Adipocyte (in vitro differentiated cells): ENCODE measurements around the gene MCTP1.

Experiments used
- DNase-seq: peaks from one replicate; pipeline ENCODE4 v3.0.0-alpha.2; 2015; ENCODE audit warnings: low read depth
- H3K27me3 ChIP-seq: replicated peaks from 2 replicates; pipeline ENCODE4 v1.7.0; 2013; ENCODE audit warnings: mild to moderate bottlenecking, low read length, moderate library complexity; ENCODE audit not compliant: control insufficient read depth, insufficient read depth
- H3K36me3 ChIP-seq: 2 replicates; pipeline ENCODE4 v1.7.0; 2013; ENCODE audit warnings: low read length, mild to moderate bottlenecking, moderate library complexity; ENCODE audit not compliant: control insufficient read depth, insufficient read depth, severe bottlenecking
- H3K4me1 ChIP-seq: 2 replicates; pipeline ENCODE4 v1.7.0; 2013; ENCODE audit warnings: mild to moderate bottlenecking, low read length, moderate library complexity; ENCODE audit not compliant: control insufficient read depth, insufficient read depth
- H3K4me3 ChIP-seq: 2 replicates; pipeline ENCODE4 v1.7.0; 2013; ENCODE audit warnings: mild to moderate bottlenecking, low read length, moderate library complexity
- H3K9ac ChIP-seq: 2 replicates; pipeline ENCODE4 v1.7.0; 2013; ENCODE audit warnings: mild to moderate bottlenecking, low read length, moderate library complexity
- H3K9me3 ChIP-seq: 2 replicates; pipeline ENCODE4 v1.7.0; 2013; ENCODE audit warnings: mild to moderate bottlenecking, low read length, moderate library complexity; ENCODE audit not compliant: control insufficient read depth

Gene MCTP1

DNA sequence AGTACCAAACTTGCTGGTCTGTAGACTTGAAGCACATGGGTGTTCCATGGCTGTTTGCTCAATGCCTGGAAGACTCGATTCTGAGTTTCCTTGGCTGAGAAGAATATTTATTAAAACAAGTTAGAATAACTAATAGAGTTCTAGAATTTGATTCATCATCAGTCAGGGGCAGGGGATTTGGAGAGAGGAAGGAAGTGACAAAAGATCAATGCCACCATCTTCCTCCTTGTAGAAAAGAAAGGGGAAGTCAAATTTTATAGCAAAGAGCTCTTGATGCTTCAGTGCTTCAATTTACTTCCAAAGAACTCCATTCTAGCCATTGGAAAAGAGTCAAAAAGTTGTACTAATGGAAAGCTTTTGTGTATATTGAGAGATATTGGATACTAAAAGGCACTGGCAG lies 236.3 kb downstream of the MCTP1 start:
- Histone ChIP-seq H3K27me3 (no peaks in the 10 kb centered on the region), H3K4me1 (peaks cover 9% of the 10 kb centered on the region), H3K36me3 (no peaks in the 10 kb centered on the region), H3K9ac (no peak overlapping the region), H3K4me3 (no peak overlapping the region), H3K9me3 (no peaks in the 10 kb centered on the region)
- DNase-seq, result no peak

DNA sequence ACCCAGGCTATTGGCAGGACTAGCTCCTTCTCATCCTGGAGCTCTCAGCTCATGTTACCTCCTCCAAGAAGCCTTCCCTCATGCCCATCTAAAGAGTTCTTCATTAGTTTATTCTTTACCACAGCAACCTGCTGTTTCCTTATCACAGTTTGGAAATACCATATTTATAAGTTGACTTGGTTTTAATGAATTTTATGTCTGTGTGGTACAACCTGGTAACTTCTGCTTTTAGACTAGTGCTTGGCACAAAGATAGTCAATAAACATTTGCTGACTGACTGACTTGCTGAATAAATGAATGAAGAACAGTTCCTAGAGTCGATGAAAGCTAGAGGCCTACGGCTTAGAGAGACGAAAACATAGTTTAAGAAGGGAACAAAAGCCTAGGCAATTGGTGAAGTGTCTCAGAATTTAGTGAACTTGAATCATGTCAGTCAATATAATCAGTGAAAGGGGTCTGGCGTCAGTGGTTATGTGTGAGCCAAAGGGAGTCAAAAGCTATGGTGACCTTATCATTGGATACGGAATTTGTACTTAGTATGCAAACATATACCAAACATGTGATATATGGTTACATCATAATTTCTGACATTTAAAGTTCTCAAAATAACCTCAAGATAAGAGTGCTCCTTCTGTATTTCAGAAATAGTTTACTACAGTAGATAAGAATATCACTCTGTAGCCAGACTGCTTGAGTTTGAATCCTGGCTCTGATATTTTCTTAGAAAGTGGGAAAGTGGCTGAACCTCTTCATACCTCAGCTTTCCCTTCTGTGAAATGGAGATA lies 239.5 kb downstream of the MCTP1 start:
- Histone ChIP-seq H3K36me3 (no peaks in the 10 kb centered on the region), H3K4me1 (peaks cover 20% of the 10 kb centered on the region), H3K27me3 (no peaks in the 10 kb centered on the region), H3K4me3 (no peak overlapping the region), H3K9me3 (no peaks in the 10 kb centered on the region), H3K9ac (no peak overlapping the region)
- no peak for DNase-seq

DNA sequence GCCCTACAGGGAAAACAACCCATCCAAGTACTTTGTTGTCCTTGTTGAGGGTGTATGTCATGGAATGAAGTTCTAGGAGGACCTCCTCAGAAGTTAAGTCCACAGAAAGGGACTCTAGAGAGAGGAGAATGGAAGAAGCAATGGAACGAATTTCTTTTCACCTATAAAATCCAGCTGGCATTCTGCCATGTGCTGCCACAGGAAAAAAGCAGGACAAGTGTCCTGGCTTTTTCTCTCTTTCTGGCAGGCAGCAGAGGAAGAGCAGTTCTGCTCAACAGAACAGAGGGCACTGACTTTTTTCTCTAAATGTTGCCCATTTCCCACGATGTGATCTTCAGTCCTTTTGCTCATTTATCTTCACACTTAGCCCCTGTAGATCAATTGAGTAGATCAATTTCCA lies 240.8 kb downstream of the MCTP1 start:
- Histone ChIP-seq H3K4me1 (peaks cover 18% of the 10 kb centered on the region), H3K9ac (no peak overlapping the region), H3K9me3 (peaks cover 11% of the 10 kb centered on the region), H3K27me3 (no peaks in the 10 kb centered on the region), H3K4me3 (no peak overlapping the region), H3K36me3 (no peaks in the 10 kb centered on the region)
- DNase-seq, result no peak

DNA sequence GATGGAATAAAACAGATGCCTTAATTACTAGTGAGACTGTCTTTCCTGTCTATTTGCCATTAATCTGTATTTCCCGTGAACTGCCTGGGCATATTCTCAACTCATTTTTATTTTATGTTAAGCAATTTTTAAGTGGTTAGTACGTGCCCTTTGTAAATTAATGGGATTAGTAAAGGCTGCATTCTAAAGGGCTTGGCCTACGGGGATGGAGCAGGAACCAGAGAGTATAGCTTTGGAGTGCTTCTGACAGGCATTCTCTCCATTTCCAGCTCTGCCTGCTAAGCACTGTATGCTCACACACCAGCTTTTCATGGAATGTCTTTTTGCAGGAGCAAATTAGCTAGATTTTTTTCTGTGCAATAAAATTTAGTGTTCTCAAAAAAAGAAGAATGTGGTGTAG lies 241.2 kb downstream of the MCTP1 start:
- no peaks in the 10 kb centered on the region for H3K27me3 ChIP-seq
- H3K4me1 ChIP-seq, result peaks cover 18% of the 10 kb centered on the region
- DNase-seq, result no peak
- peaks cover 11% of the 10 kb centered on the region for H3K9me3 ChIP-seq
- H3K4me3 ChIP-seq, result no peak overlapping the region
- no peak overlapping the region for H3K9ac ChIP-seq
- no peaks in the 10 kb centered on the region for H3K36me3 ChIP-seq

DNA sequence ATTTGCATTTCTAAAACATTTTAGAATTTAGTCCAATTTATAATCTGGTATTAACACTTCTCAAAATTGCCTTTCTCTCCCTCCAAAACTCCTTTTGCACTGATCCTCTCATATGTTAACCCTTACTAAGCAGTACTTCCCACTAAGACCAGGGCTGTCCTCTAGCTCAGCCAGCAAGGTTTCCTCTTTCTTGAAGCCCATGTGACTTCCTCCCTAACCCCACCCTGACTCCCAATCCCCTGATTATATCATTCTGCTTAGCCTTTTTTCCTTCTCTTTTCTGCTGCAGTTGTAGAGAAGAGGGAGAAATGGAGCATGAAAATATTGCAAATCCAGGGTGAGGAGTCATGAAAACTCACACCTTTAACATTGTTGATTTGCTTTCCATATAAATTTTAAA lies 241.7 kb downstream of the MCTP1 start:
- no peak overlapping the region for H3K4me3 ChIP-seq
- H3K36me3 ChIP-seq, result no peaks in the 10 kb centered on the region
- peaks cover 18% of the 10 kb centered on the region for H3K4me1 ChIP-seq
- H3K9ac ChIP-seq, result no peak overlapping the region
- H3K9me3 ChIP-seq, result peaks cover 11% of the 10 kb centered on the region
- H3K27me3 ChIP-seq, result no peaks in the 10 kb centered on the region
- no peak for DNase-seq

DNA sequence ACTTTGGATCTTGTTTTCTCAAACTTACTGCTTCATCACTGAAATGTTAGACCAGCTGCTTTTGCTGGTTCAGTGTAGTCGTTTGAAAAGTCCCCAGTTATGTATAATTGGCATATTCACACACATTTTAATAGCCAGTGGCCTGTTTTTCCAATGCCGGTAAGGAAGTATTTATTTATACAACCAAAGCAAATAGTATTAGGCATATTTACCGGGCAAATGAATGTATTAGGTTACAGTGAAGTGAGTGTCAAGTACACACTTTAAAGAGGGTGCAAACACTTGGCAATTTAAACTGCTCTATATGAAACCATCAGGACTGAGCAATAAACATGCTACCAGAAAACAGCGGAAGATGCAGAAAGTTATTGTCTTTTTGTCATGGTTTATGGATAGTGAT lies 242.9 kb downstream of the MCTP1 start:
- Histone ChIP-seq H3K36me3 (no peaks in the 10 kb centered on the region), H3K4me3 (no peak overlapping the region), H3K9me3 (peaks cover 11% of the 10 kb centered on the region), H3K4me1 (peaks cover 19% of the 10 kb centered on the region), H3K27me3 (no peaks in the 10 kb centered on the region), H3K9ac (no peak overlapping the region)
- DNase-seq, result no peak

DNA sequence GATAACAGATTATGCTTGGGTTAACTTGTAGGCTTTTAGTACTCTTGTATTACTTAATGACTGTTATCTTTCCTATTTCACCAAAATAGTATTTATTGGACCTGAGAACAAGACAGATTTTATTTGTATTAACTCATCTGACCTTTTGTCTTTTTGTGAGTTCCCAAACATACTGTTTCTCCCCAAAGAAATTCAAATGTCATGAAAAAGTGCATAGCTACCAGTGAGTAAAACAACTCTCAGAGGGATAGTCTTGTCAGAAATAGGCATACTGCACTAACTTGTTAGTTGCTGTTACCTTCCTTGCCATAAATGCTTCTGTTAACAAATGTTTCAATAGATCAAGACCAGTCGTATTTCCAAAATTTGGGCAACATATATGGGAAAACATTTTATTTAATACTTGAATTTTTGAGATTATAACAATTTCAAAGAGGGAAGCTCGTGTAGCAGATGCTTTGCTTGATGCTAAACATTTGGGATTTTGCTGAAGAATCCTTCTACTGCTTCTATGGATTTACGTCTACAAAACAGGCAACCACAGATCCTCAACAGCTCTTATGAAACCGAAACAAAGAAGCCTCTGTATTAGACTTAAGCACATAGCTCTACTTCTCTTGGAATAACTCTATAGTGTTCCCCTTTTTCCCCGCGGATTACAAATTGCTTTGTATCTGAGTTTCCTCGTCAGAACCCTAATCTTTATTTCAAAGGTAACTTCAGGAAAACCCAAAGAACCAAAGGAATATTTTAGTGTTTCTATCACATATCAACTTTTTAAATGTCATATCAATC lies 248.8 kb downstream of the MCTP1 start:
- Histone ChIP-seq H3K4me3 (peak overlapping the region; percentile 54), H3K4me1 (peaks cover 19% of the 10 kb centered on the region), H3K36me3 (no peaks in the 10 kb centered on the region), H3K9ac (peak overlapping the region; percentile 73), H3K9me3 (peaks cover 26% of the 10 kb centered on the region), H3K27me3 (no peaks in the 10 kb centered on the region)
- peak; percentile 7 for DNase-seq

DNA sequence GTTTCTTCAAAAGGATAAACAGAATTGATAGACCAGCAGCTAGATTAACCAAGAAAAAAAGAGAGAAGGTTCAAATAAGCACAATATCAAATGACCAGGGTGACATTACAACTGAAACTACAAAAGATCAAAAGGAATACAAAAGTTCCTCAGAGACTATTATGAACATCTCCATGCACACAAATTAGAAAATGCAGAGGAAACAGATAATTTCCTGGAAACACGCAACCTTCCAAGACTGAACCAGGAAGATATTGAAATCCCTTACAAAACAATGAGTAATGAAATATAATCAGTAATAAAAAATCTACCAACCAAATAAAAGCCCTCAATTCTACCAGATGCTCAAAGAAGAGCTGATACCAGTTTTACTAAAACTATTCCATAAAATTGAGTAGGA lies 252.1 kb downstream of the MCTP1 start:
- H3K27me3 ChIP-seq, result no peaks in the 10 kb centered on the region
- no peaks in the 10 kb centered on the region for H3K36me3 ChIP-seq
- no peak overlapping the region for H3K9ac ChIP-seq
- peaks cover 31% of the 10 kb centered on the region for H3K4me1 ChIP-seq
- no peak overlapping the region for H3K4me3 ChIP-seq
- H3K9me3 ChIP-seq, result peaks cover 15% of the 10 kb centered on the region
- no peak for DNase-seq

DNA sequence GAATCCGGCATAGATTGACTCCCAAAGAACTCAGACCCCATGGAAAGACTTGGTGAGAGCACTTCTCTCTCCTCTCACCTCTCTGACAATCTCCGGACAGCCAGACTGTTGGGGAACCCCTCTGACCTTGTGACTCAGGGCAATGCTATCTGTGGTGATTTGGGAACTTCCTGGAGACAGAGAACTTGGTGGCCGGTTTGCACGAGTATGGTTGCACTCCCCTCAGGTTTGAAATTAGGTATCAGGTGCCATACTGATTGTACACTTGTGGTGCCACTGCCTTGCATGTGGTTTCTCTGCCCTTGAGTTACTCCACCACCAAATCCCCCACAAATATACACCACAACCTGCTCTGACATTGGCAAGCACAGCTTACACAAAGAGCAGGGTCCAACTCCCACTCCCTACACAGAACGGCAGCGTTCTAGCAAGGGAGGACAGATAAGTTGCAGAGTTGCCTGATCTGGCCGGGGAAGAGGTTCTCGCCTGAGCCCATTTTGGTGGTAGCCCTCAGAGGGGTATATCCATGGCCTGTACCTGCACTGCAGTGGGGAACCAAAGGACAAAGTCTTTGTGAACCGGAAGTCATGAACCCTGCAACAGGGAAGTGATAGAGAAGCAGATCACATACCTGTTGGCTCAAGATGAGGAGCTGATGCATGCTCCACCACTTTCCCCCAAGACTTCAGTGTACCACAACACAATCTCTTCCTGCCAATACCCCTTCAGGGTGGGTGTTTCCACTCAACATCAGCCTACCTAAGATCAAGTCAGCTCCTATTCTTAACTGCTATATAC lies 255.1 kb downstream of the MCTP1 start:
- no peaks in the 10 kb centered on the region for H3K36me3 ChIP-seq
- H3K9me3 ChIP-seq, result peaks cover 15% of the 10 kb centered on the region
- peaks cover 21% of the 10 kb centered on the region for H3K4me1 ChIP-seq
- no peak for DNase-seq
- no peak overlapping the region for H3K4me3 ChIP-seq
- no peaks in the 10 kb centered on the region for H3K27me3 ChIP-seq
- no peak overlapping the region for H3K9ac ChIP-seq

DNA sequence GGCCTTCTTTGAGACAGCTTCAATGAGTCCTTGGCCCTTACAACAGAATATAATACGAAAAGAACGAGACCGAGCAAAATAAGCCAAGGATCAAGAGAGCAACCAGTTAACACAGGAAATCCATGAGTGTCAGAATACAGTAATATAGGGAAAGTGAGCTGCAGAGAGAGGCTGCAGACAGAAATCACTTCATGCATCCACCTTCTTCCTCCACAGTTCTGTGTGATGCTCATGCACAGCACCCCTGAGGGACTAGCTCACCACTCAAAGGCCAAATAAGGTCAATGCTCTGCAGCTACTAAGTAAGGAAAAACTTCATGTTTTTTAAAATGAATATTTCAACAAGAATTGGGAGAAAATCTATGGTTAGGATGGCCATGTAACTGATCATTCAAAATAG lies 257.1 kb downstream of the MCTP1 start:
- H3K9me3 ChIP-seq, result no peaks in the 10 kb centered on the region
- DNase-seq, result no peak
- H3K36me3 ChIP-seq, result no peaks in the 10 kb centered on the region
- peak overlapping the region; percentile 8 for H3K4me3 ChIP-seq
- no peak overlapping the region for H3K9ac ChIP-seq
- H3K27me3 ChIP-seq, result no peaks in the 10 kb centered on the region
- H3K4me1 ChIP-seq, result peaks cover 36% of the 10 kb centered on the region

DNA sequence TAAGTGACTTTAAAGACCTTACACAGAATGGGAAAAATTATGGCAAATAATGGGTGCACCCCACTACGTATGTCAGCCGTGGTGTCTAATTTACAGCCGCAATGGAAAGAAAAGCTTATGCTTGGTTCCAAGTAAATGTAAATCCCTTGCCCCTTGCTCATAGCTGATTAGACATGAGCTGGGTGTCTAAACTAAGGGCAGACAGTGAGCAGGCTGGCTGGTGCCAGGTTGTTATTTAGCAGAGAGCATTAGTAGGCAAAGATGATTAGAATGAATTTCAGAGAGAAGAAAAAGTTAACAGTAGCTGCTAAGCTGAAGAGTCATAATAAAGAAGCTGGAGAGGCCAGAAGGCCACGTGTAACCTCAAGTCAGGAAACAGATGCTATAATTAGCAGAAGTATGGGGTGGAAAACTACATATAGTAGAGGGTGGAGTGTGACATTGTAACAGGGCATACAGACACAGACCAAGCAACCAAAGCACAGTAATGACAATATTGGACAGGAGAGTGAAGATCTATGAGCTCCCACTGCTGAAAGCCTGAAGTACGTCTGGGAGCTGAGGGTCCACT lies 257.7 kb downstream of the MCTP1 start:
- no peaks in the 10 kb centered on the region for H3K27me3 ChIP-seq
- H3K9ac ChIP-seq, result no peak overlapping the region
- no peaks in the 10 kb centered on the region for H3K36me3 ChIP-seq
- H3K4me3 ChIP-seq, result peak overlapping the region; percentile 8
- H3K4me1 ChIP-seq, result peaks cover 40% of the 10 kb centered on the region
- DNase-seq, result no peak
- no peaks in the 10 kb centered on the region for H3K9me3 ChIP-seq
